IPS-20b (cell line): ENCODE measurements around the gene PMEL.
A peak's percentile ranks its signal among the peaks of the same experiment; 100 is the strongest.

Source experiments
- H3K27ac ChIP-seq: one replicate; pipeline ENCODE4 v1.5.1; 2013; ENCODE audit warnings: low read length
- H3K27me3 ChIP-seq: 2 replicates; pipeline ENCODE4 v1.6.1; 2013; ENCODE audit warnings: mild to moderate bottlenecking, low read length, inconsistent platforms; ENCODE audit not compliant: insufficient read depth
- H3K36me3 ChIP-seq: 2 replicates; pipeline ENCODE4 v1.6.1; 2013; ENCODE audit warnings: low read depth, mild to moderate bottlenecking, inconsistent platforms, low read length, moderate library complexity; ENCODE audit not compliant: insufficient read depth
- H3K4me1 ChIP-seq: 2 replicates; pipeline ENCODE4 v1.6.1; 2013; ENCODE audit warnings: mild to moderate bottlenecking, control low read depth, inconsistent platforms, low read length, moderate library complexity; ENCODE audit not compliant: insufficient read depth
- H3K4me3 ChIP-seq: 2 replicates; pipeline ENCODE4 v1.5.1; 2013; ENCODE audit warnings: mild to moderate bottlenecking, low read length, inconsistent platforms
- H3K9ac ChIP-seq: 2 replicates; pipeline ENCODE4 v1.6.1; 2013; ENCODE audit warnings: low read depth, mild to moderate bottlenecking, inconsistent platforms, low read length, moderate library complexity
- H3K9me3 ChIP-seq: 2 replicates; pipeline ENCODE4 v1.6.1; 2013; ENCODE audit warnings: mild to moderate bottlenecking, low read depth, low read length, inconsistent platforms; ENCODE audit not compliant: insufficient read depth

Gene PMEL

DNA sequence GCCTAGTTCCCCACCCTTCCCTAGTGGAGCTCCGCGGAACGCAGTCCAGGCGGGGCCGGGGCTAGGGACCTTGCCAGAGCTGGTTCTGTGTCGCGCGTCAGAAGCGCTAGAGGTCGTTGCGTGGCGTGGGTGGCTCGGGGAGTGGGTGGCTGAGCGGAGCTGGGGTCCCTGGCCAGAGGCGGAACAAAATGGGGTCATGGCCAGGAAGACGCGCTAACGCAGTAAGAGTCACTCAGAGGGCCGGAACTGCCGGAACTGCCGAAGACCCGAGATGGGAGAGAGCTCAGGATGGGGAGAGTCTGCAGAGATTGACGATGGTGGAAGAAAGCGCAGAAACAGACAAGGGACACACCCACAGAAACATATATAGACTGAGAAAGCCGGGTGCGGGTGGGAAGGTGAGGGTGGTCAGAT is 30.1 kb downstream of the PMEL start:
- Histone ChIP-seq H3K27me3 (peaks cover 42% of the 10 kb centered on the region), H3K9me3 (no peaks in the 10 kb centered on the region), H3K27ac (no peak overlapping the region), H3K9ac (no peak overlapping the region), H3K36me3 (no peaks in the 10 kb centered on the region), H3K4me3 (no peak overlapping the region; the same call in 1 of the 2 replicates), H3K4me1 (peaks cover 14% of the 10 kb centered on the region)

DNA sequence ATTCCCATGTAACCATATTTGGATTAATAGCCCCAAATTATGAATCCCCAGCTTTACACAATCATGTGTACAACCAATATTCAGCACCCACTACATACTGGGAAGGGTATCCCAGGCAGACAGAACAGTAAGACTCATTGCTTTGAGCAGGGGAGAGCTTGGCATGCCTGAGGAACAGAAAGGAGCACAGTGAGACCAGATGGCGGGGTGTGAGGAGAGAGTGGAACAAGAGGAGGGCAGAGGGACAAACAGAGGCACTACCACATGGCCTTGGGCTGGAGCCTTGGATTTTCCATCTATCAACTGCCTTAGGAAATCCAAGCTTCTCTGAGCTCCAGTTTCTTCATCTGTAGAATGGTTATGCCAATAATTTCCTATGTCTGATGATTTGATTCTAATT is 31.1 kb downstream of the PMEL start:
- no peak overlapping the region for H3K27ac ChIP-seq
- H3K9ac ChIP-seq: no peak overlapping the region
- no peaks in the 10 kb centered on the region for H3K9me3 ChIP-seq
- no peaks in the 10 kb centered on the region for H3K36me3 ChIP-seq
- H3K4me1 ChIP-seq: peaks cover 7% of the 10 kb centered on the region
- peaks cover 42% of the 10 kb centered on the region for H3K27me3 ChIP-seq
- H3K4me3 ChIP-seq: no peak overlapping the region

DNA sequence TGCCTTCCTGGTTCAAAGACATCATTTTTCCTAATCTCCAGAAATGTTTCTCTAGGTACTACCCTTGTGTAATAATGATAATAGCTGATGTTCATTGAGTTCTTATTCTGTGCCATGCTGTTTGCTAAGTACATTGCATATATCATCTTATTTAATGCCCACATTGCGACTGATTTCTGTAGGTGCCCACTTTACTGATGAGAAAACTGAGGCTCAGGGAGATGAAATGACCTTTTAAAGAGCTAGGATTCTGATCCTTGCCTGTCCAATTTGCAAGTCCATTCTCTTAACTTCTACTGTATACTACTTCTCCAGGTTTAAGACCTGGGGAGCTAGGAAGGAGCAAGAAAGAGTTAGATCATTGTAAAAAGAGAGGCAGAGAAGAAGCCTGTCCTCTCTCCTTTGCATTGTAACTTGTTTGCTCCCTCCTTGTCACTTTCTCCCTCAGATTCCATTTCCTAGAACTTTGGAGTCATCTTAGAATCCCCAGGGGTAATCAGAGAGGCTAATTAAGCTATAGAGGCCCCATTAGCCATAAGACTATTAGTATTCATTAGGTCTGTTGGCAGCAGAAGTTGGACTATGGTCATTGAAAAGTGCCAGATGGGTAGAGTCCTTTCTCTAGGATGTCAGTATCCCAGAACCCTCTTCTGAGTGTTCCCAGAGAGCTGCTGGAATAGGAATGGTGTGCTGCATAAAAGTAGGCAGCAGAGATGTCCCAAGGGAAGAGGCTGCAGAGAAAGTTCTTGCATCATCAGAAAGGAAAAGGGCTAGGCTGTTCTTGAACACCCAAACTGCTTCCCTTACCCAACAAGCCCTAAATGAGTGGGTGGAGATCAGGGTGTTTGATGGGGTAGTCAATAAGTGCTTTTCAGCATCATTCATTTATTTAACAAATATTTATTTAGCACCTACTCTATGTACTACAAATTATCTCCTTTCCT is 31.8 kb downstream of the PMEL start:
- H3K4me3 ChIP-seq: no peak overlapping the region
- H3K4me1 ChIP-seq: peaks cover 10% of the 10 kb centered on the region
- no peak overlapping the region for H3K27ac ChIP-seq

DNA sequence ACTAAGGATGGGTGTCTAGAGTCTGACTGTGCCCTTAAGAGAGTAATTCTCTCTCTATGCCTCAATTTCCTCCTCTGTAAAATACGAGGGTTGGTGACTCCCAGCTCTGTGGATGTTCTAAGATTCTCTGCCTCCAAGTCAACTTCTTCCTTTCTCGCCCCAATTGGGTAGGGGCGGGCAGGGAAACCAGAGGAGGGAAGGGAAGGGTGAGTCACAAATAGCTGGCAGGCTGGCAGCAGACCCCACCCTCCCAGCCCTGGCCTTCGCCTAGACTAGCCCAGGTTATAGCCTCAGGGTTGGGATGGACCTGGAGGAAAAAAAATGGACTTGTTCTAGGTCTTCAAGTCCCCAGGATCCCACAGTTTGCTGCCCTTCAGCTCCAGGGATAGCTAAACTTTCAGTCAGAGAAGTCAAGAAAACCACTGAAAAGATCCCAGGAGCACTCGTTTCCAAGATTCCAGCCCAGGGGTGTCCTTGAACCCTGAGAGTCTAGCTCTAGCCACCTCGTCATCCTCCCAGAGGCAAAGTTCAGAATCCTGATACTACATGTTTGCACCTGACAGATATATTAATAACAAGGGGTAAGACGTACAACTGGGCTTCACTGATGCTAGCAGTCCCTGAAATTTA is 32.6 kb downstream of the PMEL start:
- Histone ChIP-seq H3K4me1 (peaks cover 12% of the 10 kb centered on the region), H3K27me3 (peaks cover 42% of the 10 kb centered on the region), H3K4me3 (no peak overlapping the region), H3K9me3 (no peaks in the 10 kb centered on the region), H3K36me3 (no peaks in the 10 kb centered on the region), H3K9ac (no peak overlapping the region), H3K27ac (no peak overlapping the region)

More for the DNA sequence above, 31.8 kb downstream of the PMEL start:
- Histone ChIP-seq H3K36me3 (no peaks in the 10 kb centered on the region), H3K27me3 (peaks cover 42% of the 10 kb centered on the region), H3K9ac (no peak overlapping the region), H3K9me3 (no peaks in the 10 kb centered on the region)

DNA sequence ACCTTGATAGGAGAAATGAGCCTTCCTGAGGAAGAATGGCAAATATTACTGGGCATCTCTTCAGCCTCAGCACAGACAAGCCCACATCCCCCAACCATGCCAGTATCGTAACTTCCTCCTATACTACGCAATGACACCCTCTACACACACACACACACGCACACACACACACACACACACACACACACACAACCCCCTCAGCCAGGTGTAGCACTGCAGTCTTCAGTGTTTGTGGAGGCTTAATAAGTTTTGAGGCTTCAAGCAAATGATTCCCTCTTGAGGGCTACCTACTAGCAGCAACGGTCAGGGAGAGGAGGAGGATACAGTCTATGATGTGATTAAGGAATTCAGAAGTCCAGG is 33.3 kb downstream of the PMEL start:
- peaks cover 12% of the 10 kb centered on the region for H3K4me1 ChIP-seq
- peaks cover 42% of the 10 kb centered on the region for H3K27me3 ChIP-seq
- H3K9ac ChIP-seq: peak overlapping the region; percentile 55; the same call in 1 of the 2 replicates
- H3K36me3 ChIP-seq: no peaks in the 10 kb centered on the region
- H3K4me3 ChIP-seq: peak overlapping the region; percentile 75
- H3K9me3 ChIP-seq: no peaks in the 10 kb centered on the region
- H3K27ac ChIP-seq: no peak overlapping the region

DNA sequence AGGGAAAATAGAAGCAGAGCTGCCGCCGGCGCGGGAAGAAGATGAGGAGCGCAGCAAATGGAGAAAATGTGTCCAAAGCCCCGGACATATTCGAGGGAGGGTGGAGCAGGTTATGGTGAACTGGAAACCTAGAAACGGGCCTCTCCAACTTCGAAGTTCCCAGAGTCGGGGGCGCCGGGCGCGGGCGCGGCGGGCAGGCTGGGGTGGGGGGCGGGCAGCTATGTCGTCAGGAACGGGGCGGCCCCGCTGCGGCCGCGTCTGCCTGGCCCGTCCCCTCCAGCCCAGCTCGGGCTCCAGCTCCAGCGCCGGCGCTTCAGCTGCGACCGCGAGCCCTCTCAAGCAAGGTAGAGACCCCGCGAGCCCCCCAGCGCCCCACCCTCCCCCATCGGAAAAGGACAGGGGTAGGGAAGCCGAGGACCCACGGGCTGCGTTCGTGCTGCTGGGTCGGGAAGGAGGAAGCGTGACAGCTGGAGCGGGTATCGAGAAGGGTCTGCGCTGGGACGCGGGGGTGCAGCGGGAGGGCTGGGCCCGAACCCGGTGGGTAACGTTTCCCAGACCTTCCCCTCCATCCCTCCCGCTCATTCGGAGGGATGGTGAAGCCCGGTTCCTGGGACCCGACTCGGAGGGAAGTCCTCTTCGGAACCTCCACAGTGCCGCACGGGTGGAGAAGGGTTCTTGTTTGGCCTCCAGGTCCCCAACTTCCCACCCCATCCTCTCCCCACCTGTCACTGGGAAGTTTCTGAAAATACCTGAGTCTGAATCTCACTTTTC is 33.9 kb downstream of the PMEL start:
- H3K36me3 ChIP-seq: no peaks in the 10 kb centered on the region
- no peak overlapping the region for H3K27ac ChIP-seq
- no peaks in the 10 kb centered on the region for H3K9me3 ChIP-seq
- peaks cover 12% of the 10 kb centered on the region for H3K4me1 ChIP-seq
- H3K27me3 ChIP-seq: peaks cover 42% of the 10 kb centered on the region
- peak overlapping the region; percentile 61; the same call in 1 of the 2 replicates for H3K9ac ChIP-seq
- H3K4me3 ChIP-seq: peak overlapping the region; percentile 75

DNA sequence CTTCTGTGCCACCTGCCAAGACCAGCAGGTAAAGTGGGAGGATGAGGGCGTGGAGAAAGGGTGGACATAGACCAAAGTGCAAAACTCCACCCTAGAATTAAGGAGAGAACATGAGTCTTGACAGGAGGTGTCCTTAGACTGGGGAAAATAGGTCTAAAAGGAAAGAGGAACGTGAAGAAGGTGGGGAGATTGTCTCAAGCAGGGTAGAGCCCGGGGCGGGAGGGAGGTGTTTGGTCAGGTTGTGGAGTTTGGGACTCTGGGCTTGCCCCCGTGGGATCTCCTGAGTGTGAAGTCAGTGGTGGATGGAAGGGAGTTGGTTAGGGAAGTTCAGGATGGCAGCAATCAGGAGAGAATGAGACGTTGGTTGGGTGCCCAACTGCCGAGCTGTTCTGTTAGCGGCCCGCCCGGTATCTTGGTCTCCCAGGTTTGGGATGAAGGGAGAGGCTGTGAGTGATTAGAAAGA is 34.5 kb downstream of the PMEL start:
- H3K4me1 ChIP-seq: peaks cover 12% of the 10 kb centered on the region
- H3K36me3 ChIP-seq: no peaks in the 10 kb centered on the region
- no peak overlapping the region for H3K27ac ChIP-seq
- H3K27me3 ChIP-seq: peaks cover 42% of the 10 kb centered on the region
- H3K4me3 ChIP-seq: peak overlapping the region; percentile 75
- no peaks in the 10 kb centered on the region for H3K9me3 ChIP-seq
- H3K9ac ChIP-seq: peak overlapping the region; percentile 61; the same call in 1 of the 2 replicates

DNA sequence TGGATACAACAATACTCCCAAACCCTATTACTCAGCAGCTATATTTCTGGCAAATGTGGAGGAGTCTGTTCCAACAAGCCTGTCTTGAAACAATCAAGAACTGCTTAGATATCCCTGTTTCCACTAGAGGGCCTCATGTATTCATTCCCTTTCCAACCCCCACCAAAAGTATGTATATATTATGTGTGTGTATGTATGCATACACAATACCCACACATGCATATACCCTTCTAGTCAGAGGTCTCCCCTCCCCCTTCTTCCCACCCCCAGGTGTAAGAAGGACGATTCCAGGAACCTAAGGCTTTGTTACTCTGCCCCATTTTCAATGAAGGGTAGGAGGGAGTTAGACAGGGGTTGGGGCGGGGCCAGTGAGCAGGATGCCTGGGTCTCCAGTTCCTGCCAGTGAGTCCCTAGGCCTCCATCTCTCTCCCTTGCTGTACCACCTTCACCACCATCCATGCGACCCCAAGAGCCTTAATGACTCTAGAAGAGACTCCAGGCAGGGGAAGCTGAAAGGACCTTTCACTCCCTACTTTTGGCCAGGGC is 35.0 kb downstream of the PMEL start, which contains the start of gene DGKA:
Gene DGKA (plus strand): TSS at position 392 of the 546 bp plus-strand sequence. CDS start 5,342 bp downstream, outside the sequence.
- Histone ChIP-seq H3K9ac (peak within 1 kb of the TSS; percentile 61; the same call in 1 of the 2 replicates), H3K27ac (no peak within 1 kb of the TSS), H3K36me3 (peaks cover under 1% of the 10 kb centered on the region), H3K4me1 (peaks cover 12% of the 10 kb centered on the region), H3K27me3 (peaks cover 42% of the 10 kb centered on the region), H3K4me3 (peak within 1 kb of the TSS; percentile 75), H3K9me3 (no peaks in the 10 kb centered on the region)

DNA sequence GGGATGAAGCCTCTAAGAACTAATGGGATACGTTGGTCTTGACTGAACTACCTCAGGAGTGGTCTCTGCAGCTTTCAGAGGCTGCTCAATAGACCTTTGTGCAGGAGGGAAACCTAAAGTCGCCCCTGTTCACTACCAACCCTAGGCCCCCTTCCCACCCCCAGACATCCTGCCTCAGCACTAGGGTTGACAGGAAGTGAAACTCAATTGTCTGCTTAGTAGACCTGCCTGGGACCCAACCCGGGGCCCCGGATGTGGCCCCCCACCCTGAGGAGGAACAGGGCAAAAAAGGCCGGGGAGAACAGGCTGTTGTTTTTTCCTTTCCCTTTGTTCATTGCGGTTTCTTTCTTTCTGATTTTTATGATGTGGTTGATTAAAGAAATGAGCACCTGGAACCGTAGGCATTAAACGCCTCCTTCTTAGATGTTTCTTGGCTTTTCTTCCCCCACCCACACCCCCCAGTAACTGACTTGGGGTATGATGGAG is 36.5 kb downstream of the PMEL start:
- Histone ChIP-seq H3K36me3 (peaks cover 10% of the 10 kb centered on the region), H3K27ac (no peak overlapping the region), H3K4me1 (peaks cover 15% of the 10 kb centered on the region), H3K27me3 (peaks cover 32% of the 10 kb centered on the region), H3K9me3 (no peaks in the 10 kb centered on the region), H3K4me3 (no peak overlapping the region), H3K9ac (no peak overlapping the region)

DNA sequence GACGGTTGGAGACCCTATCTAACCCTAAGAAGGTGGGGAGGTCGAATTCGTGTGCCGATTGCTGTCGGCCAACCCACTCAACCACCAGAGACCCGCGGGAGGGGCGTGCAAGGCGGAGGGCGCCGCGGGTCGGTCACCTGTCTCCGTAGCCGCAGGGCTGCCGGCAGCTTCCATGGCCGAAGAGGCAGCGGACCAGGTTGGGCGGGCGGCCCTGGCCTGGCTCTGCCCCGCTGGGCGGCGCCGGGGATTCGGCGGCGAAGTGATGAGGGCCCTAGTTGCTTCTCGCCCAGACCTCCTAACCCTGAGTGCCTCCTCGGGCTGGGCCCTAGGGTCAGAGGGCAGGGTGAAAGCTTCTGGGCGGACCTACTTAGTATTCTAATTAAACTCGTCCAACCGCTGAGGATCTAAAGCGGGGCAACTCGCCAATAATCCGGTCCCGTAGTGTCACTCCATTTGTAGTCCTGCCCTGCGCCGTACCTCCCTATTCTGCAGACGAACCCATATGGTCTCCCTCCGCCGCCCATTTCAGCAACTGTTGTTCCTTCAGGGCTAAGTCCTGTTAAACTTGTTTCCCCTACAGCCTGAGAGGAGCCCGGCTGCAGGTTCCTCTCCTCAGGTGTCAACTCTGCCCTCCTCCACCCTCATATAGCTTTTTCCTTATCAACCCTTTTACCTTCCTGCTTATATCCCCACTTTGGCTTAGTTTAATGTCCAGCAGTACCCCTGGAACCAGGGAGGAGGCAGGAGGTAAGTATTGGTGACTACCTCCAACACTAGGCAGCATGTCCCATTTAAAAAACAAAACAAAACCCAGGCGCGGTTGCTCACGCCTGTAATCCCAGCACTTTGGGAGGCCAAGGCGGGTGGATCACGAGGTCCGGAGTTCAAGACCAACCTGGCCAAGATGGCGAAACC is 38.0 kb downstream of the PMEL start, which contains the start of gene PYM1:
Gene PYM1 (minus strand): TSS at position 307 of the 915 bp plus-strand sequence. CDS start 133 bp downstream, at position 174.
- peaks cover 15% of the 10 kb centered on the region for H3K4me1 ChIP-seq

More for the DNA sequence above, 38.0 kb downstream of the PMEL start, which contains the start of gene PYM1:
- H3K27ac ChIP-seq: peak within 1 kb of the TSS; percentile 84
- H3K36me3 ChIP-seq: peaks cover 19% of the 10 kb centered on the region
- no peaks in the 10 kb centered on the region for H3K9me3 ChIP-seq
- H3K27me3 ChIP-seq: peaks cover 17% of the 10 kb centered on the region
- H3K4me3 ChIP-seq: peak within 1 kb of the TSS; percentile 93
- peak within 1 kb of the TSS; percentile 96 for H3K9ac ChIP-seq
